ENCODE measurements around the gene NTM. TPM values are rescaled to one million over a fixed set of nuclear protein-coding genes. Genes with fewer than 3 reads are reported as not detected.

The NTM gene
- total and polyA plus RNA-seq, 2 of the 8 experiments (the other 6 are each of a cell fraction or from before 2014, with no cell fraction given) = 13.4 to 20.0 TPM

- H2AK5ac ChIP-seq (ENCODE audit: low read depth, low read length) = no peak overlapping the region
- no peak overlapping the region for H3K27ac ChIP-seq (ENCODE audit: low read depth, low read length)
- no peak overlapping the region for H2BK120ac ChIP-seq (replicated peaks; ENCODE audit: low read depth, low read length)
- 0 out of 7 replicates have a peak, but pooled peaks cover 0 to 1% (median 0%) of the 10 kb centered on the region in 4 experiments for H3K27me3 ChIP-seq (replicated peaks in 1 of 4; ENCODE audit: control insufficient read depth in 3 of 4, extremely low read depth in 1 of 4, insufficient read depth in 3 of 4, low read length in 3 of 4)
- H3K9ac ChIP-seq (replicated peaks in 1 of 4; ENCODE audit: extremely low read depth in 1 of 4, low read depth in 3 of 4, low read length in 3 of 4) = no peak overlapping the region
- H4K5ac ChIP-seq (ENCODE audit: insufficient read length, low read depth, low read length) = no peak overlapping the region
- DNase-seq (ENCODE audit: low read depth in 1 of 2, low spot score in 2 of 2) (no peak), FAIRE-seq (no peak)
- H3K79me1 ChIP-seq (ENCODE audit: low read depth, low read length) = no peaks in the 10 kb centered on the region
- no peak overlapping the region for H4K91ac ChIP-seq (replicated peaks; ENCODE audit: insufficient read length, low read length)
- no peaks in the 10 kb centered on the region for H4K20me1 ChIP-seq (replicated peaks in 1 of 2; ENCODE audit: control insufficient read depth in 1 of 2, insufficient read depth in 2 of 2, low read length in 2 of 2)
- no peak overlapping the region for H2BK15ac ChIP-seq (ENCODE audit: low read length)
- no peak overlapping the region for H4K8ac ChIP-seq (ENCODE audit: extremely low read depth, insufficient read depth, low read length)
- WGBS, 2 experiments (ENCODE audit: extremely low coverage in 1 of 2, insufficient coverage in 1 of 2, insufficient read length in 1 of 2, insufficient replicate concordance in 2 of 2, low coverage in 1 of 2, low lambda C conversion rate in 2 of 2, missing lambda C conversion rate in 1 of 2) = 85% methylated on average over 3 of the region's 3 CpGs; no CpG with 5 or more reads in 1 of the 2 experiments
- H2BK5ac ChIP-seq (ENCODE audit: low read depth, low read length) = no peak overlapping the region
- H3K23me2 ChIP-seq (ENCODE audit: low read depth, low read length) = no peaks in the 10 kb centered on the region
- no peaks in the 10 kb centered on the region for H3K9me3 ChIP-seq (ENCODE audit: insufficient read depth in 2 of 2, low read depth in 1 of 2, low read length in 1 of 2)
- H2BK20ac ChIP-seq (ENCODE audit: low read length) = no peak overlapping the region
- H2AFZ ChIP-seq (ENCODE audit: low read length) = no peak overlapping the region
- H3K4me2 ChIP-seq (ENCODE audit: insufficient read depth in 1 of 2, low read depth in 2 of 2, low read length in 2 of 2) = no peak overlapping the region
- no peak overlapping the region for H2BK12ac ChIP-seq (ENCODE audit: low read depth, low read length)
- H3K14ac ChIP-seq (ENCODE audit: insufficient read length) = no peak overlapping the region
- H3K79me2 ChIP-seq (ENCODE audit: control insufficient read depth in 1 of 2, insufficient read depth in 2 of 2, low read length in 2 of 2) = no peaks in the 10 kb centered on the region
- no peak overlapping the region for H3K23ac ChIP-seq (ENCODE audit: insufficient read length)
- ChIA-PET POLR2A (ENCODE audit: partially characterized antibody) (no interaction called here), CTCF (ENCODE audit: partially characterized antibody) (interaction anchor here (3.4 to 31.3 kb wide), 2 partner anchors 13 to 80 kb away, joined by 20 to 1023 read pairs; no protein-coding TSS in a partner anchor)
- H3K4me3 ChIP-seq (ENCODE audit: extremely low read depth in 1 of 4, insufficient read depth in 2 of 4, low read depth in 3 of 4, low read length in 4 of 4) = no peak overlapping the region
- H3K56ac ChIP-seq (replicated peaks; ENCODE audit: insufficient read length, low read depth, low read length) = no peak overlapping the region
- H3K18ac ChIP-seq (ENCODE audit: extremely low read depth, low read length) = no peak overlapping the region
- peaks cover 10 to 33% (median 28%) of the 10 kb centered on the region in 4 experiments for H3K4me1 ChIP-seq (replicated peaks in 1 of 4; ENCODE audit: control insufficient read depth in 3 of 4, insufficient read depth in 4 of 4, low read length in 3 of 4)
- H3K36me3 ChIP-seq (ENCODE audit: control insufficient read depth in 2 of 4, insufficient read depth in 4 of 4, low read length in 3 of 4) = no peaks in the 10 kb centered on the region; a peak in 1 of 8 replicates
- H3K4ac ChIP-seq (replicated peaks; ENCODE audit: insufficient read length, low read depth, low read length) = no peak overlapping the region
- TF ChIP-seq TBP (IDR thresholded peaks at IDR 0.05; ENCODE audit: low read depth, low read length) (no peak), USF2 (IDR thresholded peaks at IDR 0.05; ENCODE audit: low read length) (no peak), RXRA (IDR thresholded peaks at IDR 0.05; ENCODE audit: insufficient read depth, low read depth, low read length) (no peak), CHD2 (IDR thresholded peaks at IDR 0.05; ENCODE audit: low read length) (no peak), TAF7 (optimal IDR thresholded peaks at IDR 0.05; ENCODE audit: borderline replicate concordance, low read depth, low read length) (no peak), POLR2A (IDR thresholded peaks at IDR 0.05; ENCODE audit: control extremely low read depth in 1 of 2, low read depth in 2 of 2, low read length in 2 of 2) (no peak), EZH2 (IDR thresholded peaks at IDR 0.05; ENCODE audit: low read depth, low read length, severe bottlenecking) (no peak), HDAC6 (IDR thresholded peaks at IDR 0.05; ENCODE audit: low read depth, low read length) (no peak), BRCA1 (IDR thresholded peaks at IDR 0.05; ENCODE audit: low read depth, low read length) (no peak), MAFK (IDR thresholded peaks at IDR 0.05; ENCODE audit: low read depth, low read length) (no peak), ATF2 (IDR thresholded peaks at IDR 0.05; ENCODE audit: low read length) (no peak), GABPA (IDR thresholded peaks at IDR 0.05; ENCODE audit: borderline replicate concordance, insufficient read depth, low read length) (no peak)
These were observed 290.7 kb downstream of the NTM start for GRCh38 chr11:131661132-131661531.
